Gastrocnemius medialis (tissue), 4 donors: ENCODE results near the gene GMCL1.

Experiments used
- POLR2A ChIP-seq, 2 donors: fragments of 450-650 bp; IDR thresholded peaks; one replicate each; pipeline ENCODE4 v1.6.1; 2017; ENCODE audit warnings: antibody characterized with exemption in 2 of 2, mild to moderate bottlenecking in 2 of 2, moderate library complexity in 2 of 2
- TF ChIP-seq, protein P1 (sequence below), 5 experiments: fragments of 450-650 bp in 3 of 5; fragments of 200-600 bp in 2 of 5; sonication (generic) in 2 of 5; IDR thresholded peaks in 4 of 5; conservative IDR thresholded peaks in 1 of 5; 1 replicate in 4 of 5; 2 replicates in 1 of 5; pipeline ENCODE4 v1.5.1; 2016 to 2019; ENCODE audit warnings: antibody characterized with exemption in 5 of 5, mild to moderate bottlenecking in 3 of 5, moderate library complexity in 3 of 5

GRCh38 chr2:69784228-69784627 lies 45.2 kb upstream of the GMCL1 start:
- TF ChIP-seq, protein P1, sequence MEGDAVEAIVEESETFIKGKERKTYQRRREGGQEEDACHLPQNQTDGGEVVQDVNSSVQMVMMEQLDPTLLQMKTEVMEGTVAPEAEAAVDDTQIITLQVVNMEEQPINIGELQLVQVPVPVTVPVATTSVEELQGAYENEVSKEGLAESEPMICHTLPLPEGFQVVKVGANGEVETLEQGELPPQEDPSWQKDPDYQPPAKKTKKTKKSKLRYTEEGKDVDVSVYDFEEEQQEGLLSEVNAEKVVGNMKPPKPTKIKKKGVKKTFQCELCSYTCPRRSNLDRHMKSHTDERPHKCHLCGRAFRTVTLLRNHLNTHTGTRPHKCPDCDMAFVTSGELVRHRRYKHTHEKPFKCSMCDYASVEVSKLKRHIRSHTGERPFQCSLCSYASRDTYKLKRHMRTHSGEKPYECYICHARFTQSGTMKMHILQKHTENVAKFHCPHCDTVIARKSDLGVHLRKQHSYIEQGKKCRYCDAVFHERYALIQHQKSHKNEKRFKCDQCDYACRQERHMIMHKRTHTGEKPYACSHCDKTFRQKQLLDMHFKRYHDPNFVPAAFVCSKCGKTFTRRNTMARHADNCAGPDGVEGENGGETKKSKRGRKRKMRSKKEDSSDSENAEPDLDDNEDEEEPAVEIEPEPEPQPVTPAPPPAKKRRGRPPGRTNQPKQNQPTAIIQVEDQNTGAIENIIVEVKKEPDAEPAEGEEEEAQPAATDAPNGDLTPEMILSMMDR (IDR thresholded peaks at IDR 0.05 in 4 of 5, conservative IDR thresholded peaks at IDR 0.05 in 1 of 5) = no peak
- no peak for TF ChIP-seq POLR2A (IDR thresholded peaks at IDR 0.05)
